K562 (cell line): Measurements from ENCODE around the gene ABITRAM. TPM values are rescaled to one million over a fixed set of nuclear protein-coding genes. Genes with fewer than 3 reads are reported as not detected.

ENCODE experiments used
- BCOR ChIP-seq: fragments of 450-650 bp; IDR thresholded peaks from 2 replicates; pipeline ENCODE4 v1.6.1; 2016
- CBX1 ChIP-seq: sonication (generic); IDR thresholded peaks from 2 replicates; pipeline ENCODE4 v1.6.1; 2016; ENCODE audit warnings: antibody characterized with exemption, low read depth, mild to moderate bottlenecking
- EGR1 ChIP-seq: fragments of 450-650 bp; conservative IDR thresholded peaks from 2 replicates; pipeline ENCODE4 v1.6.1; 2017; ENCODE audit warnings: mild to moderate bottlenecking
- EP300 ChIP-seq: IDR thresholded peaks from 2 replicates; pipeline ENCODE4 v1.6.1; 2012; ENCODE audit warnings: low read length, improper control_type of control experiment
- ID3 ChIP-seq, 2 experiments: fragments of 250-450 bp in 1 of 2; fragments of 450-650 bp in 1 of 2; sonication (Bioruptor Pico) in 1 of 2; IDR thresholded peaks; 2 replicates each; pipeline versions ENCODE4 v1.6.1 to v1.8.0; 2016 to 2021; ENCODE audit warnings: mild to moderate bottlenecking in 2 of 2, moderate library complexity in 2 of 2, missing compliant biosample characterization in 1 of 2, missing genetic modification characterization in 1 of 2
- KLF1 ChIP-seq: fragments of 450-650 bp; IDR thresholded peaks from 2 replicates; pipeline ENCODE4 v1.6.1; 2016; ENCODE audit warnings: missing genetic modification characterization, missing compliant biosample characterization
- KLF13 ChIP-seq: fragments of 450-650 bp; IDR thresholded peaks from 2 replicates; pipeline ENCODE4 v1.6.1; 2016; ENCODE audit warnings: missing genetic modification characterization, low read depth, mild to moderate bottlenecking, missing compliant biosample characterization, moderate library complexity, borderline replicate concordance
- MBD2 ChIP-seq: sonication (generic); IDR thresholded peaks from 2 replicates; pipeline ENCODE4 v1.6.1; 2016; ENCODE audit warnings: low read depth, borderline replicate concordance
- MXI1 ChIP-seq: IDR thresholded peaks from 2 replicates; pipeline ENCODE4 v1.6.1; 2011; ENCODE audit warnings: low read depth, mild to moderate bottlenecking, improper control_type of control experiment, low read length
- NFATC3 ChIP-seq: fragments of 450-650 bp; IDR thresholded peaks from 2 replicates; pipeline ENCODE4 v1.6.1; 2017; ENCODE audit warnings: mild to moderate bottlenecking
- NUFIP1 ChIP-seq: fragments of 450-650 bp; IDR thresholded peaks from 2 replicates; pipeline ENCODE4 v1.6.1; 2018; ENCODE audit not compliant: partially characterized antibody
- PHB2 ChIP-seq: fragments of 450-650 bp; IDR thresholded peaks from 2 replicates; pipeline ENCODE4 v1.6.1; 2017; ENCODE audit warnings: low read depth
- PREB ChIP-seq: sonication (generic); formaldehyde crosslinking; IDR thresholded peaks from 2 replicates; pipeline ENCODE4 v1.8.1; 2023; ENCODE audit warnings: mild to moderate bottlenecking, missing genetic modification reagents
- RB1 ChIP-seq: fragments of 450-650 bp; IDR thresholded peaks from 2 replicates; pipeline ENCODE4 v1.6.1; 2017; ENCODE audit warnings: low read depth, mild to moderate bottlenecking
- RNF219 ChIP-seq: fragments of 250-450 bp; sonication (Bioruptor Pico); IDR thresholded peaks from 2 replicates; pipeline ENCODE4 v1.5.0; 2022; ENCODE audit warnings: mild to moderate bottlenecking
- SAFB2 ChIP-seq: fragments of 200-400 bp; formaldehyde crosslinking; IDR thresholded peaks from 2 replicates; pipeline ENCODE4 v1.6.1; 2018; ENCODE audit warnings: borderline replicate concordance, low read length, low read depth, moderate library complexity; ENCODE audit not compliant: severe bottlenecking
- SMC3 ChIP-seq: conservative IDR thresholded peaks from 2 replicates; pipeline ENCODE4 v1.6.1; 2011; ENCODE audit warnings: low read depth, low read length, improper control_type of control experiment; ENCODE audit not compliant: insufficient read depth
- TCF3 ChIP-seq: sonication (generic); formaldehyde crosslinking; IDR thresholded peaks from 2 replicates; pipeline ENCODE4 v1.4.0; 2020; ENCODE audit warnings: mild to moderate bottlenecking, missing genetic modification reagents
- TRIM24 ChIP-seq, 2 experiments: fragments of 450-650 bp; IDR thresholded peaks; 2 replicates each; pipeline ENCODE4 v1.6.1; 2016
- ZNF561 ChIP-seq: fragments of 450-650 bp; formaldehyde crosslinking; conservative IDR thresholded peaks from 2 replicates; pipeline ENCODE4 v1.4.0; 2020; ENCODE audit warnings: mild to moderate bottlenecking, moderate library complexity
- ZNF79 ChIP-seq: fragments of 250-450 bp; sonication (Bioruptor Pico); IDR thresholded peaks from 2 replicates; pipeline ENCODE4 v1.4.0; 2020; ENCODE audit warnings: low read depth, mild to moderate bottlenecking, moderate library complexity
- polyA plus RNA-seq, 8 experiments: library from polyadenylated mRNA; depleted of rRNA in 4 of 8; stranded (reverse) in 5 of 8; unstranded in 3 of 8; fragments of >200 nt; fragmentation: Nextera tagmentation in 2 of 8; fragmentation: Illumina TruSeq in 1 of 8; extraction: Ambion mirVana in 2 of 8; extraction: Trizol in 1 of 8; gene quantifications; 2 replicates each; pipeline versions ENCODE4 v1.2.1 to v1.2.3, GENCODE V29; 2011 to 2014; ENCODE audit warnings: inconsistent platforms in 1 of 8, missing spikeins in 1 of 8
- total RNA-seq, 7 experiments: library from RNA; depleted of rRNA in 6 of 7; stranded (reverse); fragments of >200 nt in 6 of 7; fragmentation: Illumina TruSeq in 2 of 7; extraction: Trizol in 2 of 7; gene quantifications; 2 replicates each; pipeline versions ENCODE4 v1.2.1 to v1.2.3, GENCODE V29; 2011 to 2021; ENCODE audit warnings: low replicate concordance in 1 of 7
- TF ChIP-seq, protein P1 (sequence below): fragments of 450-650 bp; formaldehyde crosslinking; IDR thresholded peaks from 2 replicates; pipeline ENCODE4 v1.4.0; 2020; ENCODE audit warnings: mild to moderate bottlenecking, moderate library complexity
- TF ChIP-seq, protein P2 (sequence below): fragments of 250-450 bp; sonication (Bioruptor Pico); IDR thresholded peaks from 2 replicates; pipeline ENCODE4 v1.8.0; 2022; ENCODE audit warnings: inconsistent platforms

The ABITRAM gene
- total and polyA plus RNA-seq, 9 of the 15 experiments (the other 6 are each of a cell fraction or from before 2014, with no cell fraction given) = 8.9 to 47.6 (median 28.4) TPM

GRCh38 chr9:108933718-108934322, 380 bp upstream of the ABITRAM start, which contains the start of gene ELP1 (continued):
- TF ChIP-seq, protein P1, sequence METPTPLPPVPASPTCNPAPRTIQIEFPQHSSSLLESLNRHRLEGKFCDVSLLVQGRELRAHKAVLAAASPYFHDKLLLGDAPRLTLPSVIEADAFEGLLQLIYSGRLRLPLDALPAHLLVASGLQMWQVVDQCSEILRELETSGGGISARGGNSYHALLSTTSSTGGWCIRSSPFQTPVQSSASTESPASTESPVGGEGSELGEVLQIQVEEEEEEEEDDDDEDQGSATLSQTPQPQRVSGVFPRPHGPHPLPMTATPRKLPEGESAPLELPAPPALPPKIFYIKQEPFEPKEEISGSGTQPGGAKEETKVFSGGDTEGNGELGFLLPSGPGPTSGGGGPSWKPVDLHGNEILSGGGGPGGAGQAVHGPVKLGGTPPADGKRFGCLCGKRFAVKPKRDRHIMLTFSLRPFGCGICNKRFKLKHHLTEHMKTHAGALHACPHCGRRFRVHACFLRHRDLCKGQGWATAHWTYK = no peak
- no peak; the same call in 1 of the 2 replicates for TF ChIP-seq CBX1
- TF ChIP-seq MXI1 = no peak
- no peak for TF ChIP-seq PHB2
- no peak for TF ChIP-seq KLF1 (tag)
- TF ChIP-seq BCOR = no peak; the same call in 1 of the 2 replicates
- TF ChIP-seq ID3 (CRISPR knock-in tag; IDR thresholded peaks at IDR 0.05) = no peak
- peak; percentile 39; the same call in 1 of the 2 replicates for TF ChIP-seq ID3 (tag; IDR thresholded peaks at IDR 0.05)
- 0 out of 2 replicates have a peak, but pooled peaks have one; percentile 3 for TF ChIP-seq TCF3 (CRISPR knock-in tag)
- TF ChIP-seq TRIM24 (IDR thresholded peaks at IDR 0.05) = peak in 1 of 2 experiments; percentile 37; a peak in 1 of 4 replicates
- no peak for TF ChIP-seq PREB
- TF ChIP-seq KLF13 (tag) = peak; percentile 71; the same call in 1 of the 2 replicates
- peak; percentile 35; the same call in 1 of the 2 replicates for TF ChIP-seq SMC3
- 0 out of 2 replicates have a peak, but pooled peaks have one; percentile 19 for TF ChIP-seq EP300
- no peak; the same call in 1 of the 2 replicates for TF ChIP-seq MBD2
- TF ChIP-seq EGR1 = no peak
- peak; percentile 92 for TF ChIP-seq RB1
- no peak for TF ChIP-seq ZNF561 (CRISPR knock-in tag)
- TF ChIP-seq, protein P2, sequence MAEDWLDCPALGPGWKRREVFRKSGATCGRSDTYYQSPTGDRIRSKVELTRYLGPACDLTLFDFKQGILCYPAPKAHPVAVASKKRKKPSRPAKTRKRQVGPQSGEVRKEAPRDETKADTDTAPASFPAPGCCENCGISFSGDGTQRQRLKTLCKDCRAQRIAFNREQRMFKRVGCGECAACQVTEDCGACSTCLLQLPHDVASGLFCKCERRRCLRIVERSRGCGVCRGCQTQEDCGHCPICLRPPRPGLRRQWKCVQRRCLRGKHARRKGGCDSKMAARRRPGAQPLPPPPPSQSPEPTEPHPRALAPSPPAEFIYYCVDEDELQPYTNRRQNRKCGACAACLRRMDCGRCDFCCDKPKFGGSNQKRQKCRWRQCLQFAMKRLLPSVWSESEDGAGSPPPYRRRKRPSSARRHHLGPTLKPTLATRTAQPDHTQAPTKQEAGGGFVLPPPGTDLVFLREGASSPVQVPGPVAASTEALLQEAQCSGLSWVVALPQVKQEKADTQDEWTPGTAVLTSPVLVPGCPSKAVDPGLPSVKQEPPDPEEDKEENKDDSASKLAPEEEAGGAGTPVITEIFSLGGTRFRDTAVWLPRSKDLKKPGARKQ = no peak
- TF ChIP-seq ZNF79 = no peak
- TF ChIP-seq SAFB2 = no peak
- TF ChIP-seq NUFIP1 = no peak
- no peak for TF ChIP-seq NFATC3
- TF ChIP-seq RNF219 = no peak
